ACC112 (cell line): ENCODE data around the gene CSNK2A3.
A peak's percentile ranks its signal among the peaks of the same experiment; 100 is the strongest.

Experiments used
- H2AFZ ChIP-seq: fragments of 200-600 bp; sonication (generic); one replicate; pipeline ENCODE4 v1.6.0; 2017; ENCODE audit warnings: antibody characterized with exemption, low read length; ENCODE audit not compliant: unreplicated experiment
- H3K27ac ChIP-seq: fragments of 200-600 bp; sonication (generic); 2 replicates; pipeline ENCODE4 v1.5.1; 2014; ENCODE audit warnings: low read depth, mild to moderate bottlenecking, antibody characterized with exemption, low read length, moderate library complexity
- H3K27me3 ChIP-seq: fragments of 200-600 bp; sonication (generic); 2 replicates; pipeline ENCODE4 v1.6.1; 2014; ENCODE audit warnings: mild to moderate bottlenecking, antibody characterized with exemption, low read length, moderate library complexity, mixed read lengths; ENCODE audit not compliant: insufficient read depth
- H3K36me3 ChIP-seq: fragments of 200-600 bp; sonication (generic); 2 replicates; pipeline ENCODE4 v1.6.1; 2016; ENCODE audit warnings: mild to moderate bottlenecking, antibody characterized with exemption, low read length, moderate library complexity, mixed read lengths; ENCODE audit not compliant: insufficient read depth
- H3K4me1 ChIP-seq: fragments of 200-600 bp; sonication (generic); one replicate; pipeline ENCODE4 v1.6.1; 2016; ENCODE audit warnings: low read length, mixed read lengths; ENCODE audit not compliant: insufficient read depth, unreplicated experiment, control insufficient read depth
- H3K4me3 ChIP-seq: fragments of 200-600 bp; sonication (generic); 2 replicates; pipeline ENCODE4 v1.5.1; 2014; ENCODE audit warnings: mild to moderate bottlenecking, low read depth, low read length
- H3K79me2 ChIP-seq: fragments of 200-600 bp; sonication (generic); one replicate; pipeline ENCODE4 v1.6.0; 2016; ENCODE audit warnings: low read length; ENCODE audit not compliant: control insufficient read depth, unreplicated experiment, insufficient read depth

CSNK2A3 gene

DNA sequence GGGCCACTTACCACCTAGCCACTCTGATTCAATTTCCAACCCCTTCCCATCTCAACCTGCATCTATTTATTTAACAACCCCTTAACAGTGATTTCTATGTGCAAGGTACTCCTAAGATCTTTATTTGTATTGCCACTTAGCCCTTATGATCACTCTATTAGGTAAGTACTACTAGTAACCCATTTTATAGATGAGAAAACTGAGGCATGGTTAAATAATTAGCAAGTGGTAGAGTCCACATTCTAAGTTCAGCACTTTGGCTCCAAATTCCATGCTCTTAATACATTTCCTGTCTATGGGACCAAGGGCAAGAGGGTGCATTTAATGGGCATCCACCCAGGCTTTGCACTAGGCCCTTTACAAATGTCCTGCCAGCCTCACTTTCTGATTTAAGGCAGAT lies 38.1 kb upstream of the CSNK2A3 start:
- H3K27me3 ChIP-seq = no peaks in the 10 kb centered on the region
- H3K27ac ChIP-seq = peak overlapping the region; percentile 85

GRCh38 chr11:11390068-11390771 lies 37.2 kb upstream of the CSNK2A3 start:
- no peak overlapping the region for H3K27ac ChIP-seq
- H3K79me2 ChIP-seq = no peaks in the 10 kb centered on the region
- H3K36me3 ChIP-seq = no peaks in the 10 kb centered on the region
- H2AFZ ChIP-seq = no peak overlapping the region
- H3K4me3 ChIP-seq = no peak overlapping the region
- H3K4me1 ChIP-seq = peaks cover 12% of the 10 kb centered on the region
- H3K27me3 ChIP-seq = no peaks in the 10 kb centered on the region

More for the DNA sequence above, 38.1 kb upstream of the CSNK2A3 start:
- Histone ChIP-seq H3K36me3 (no peaks in the 10 kb centered on the region), H3K4me1 (peaks cover 19% of the 10 kb centered on the region), H2AFZ (peak overlapping the region; percentile 64), H3K4me3 (no peak overlapping the region), H3K79me2 (no peaks in the 10 kb centered on the region)

DNA sequence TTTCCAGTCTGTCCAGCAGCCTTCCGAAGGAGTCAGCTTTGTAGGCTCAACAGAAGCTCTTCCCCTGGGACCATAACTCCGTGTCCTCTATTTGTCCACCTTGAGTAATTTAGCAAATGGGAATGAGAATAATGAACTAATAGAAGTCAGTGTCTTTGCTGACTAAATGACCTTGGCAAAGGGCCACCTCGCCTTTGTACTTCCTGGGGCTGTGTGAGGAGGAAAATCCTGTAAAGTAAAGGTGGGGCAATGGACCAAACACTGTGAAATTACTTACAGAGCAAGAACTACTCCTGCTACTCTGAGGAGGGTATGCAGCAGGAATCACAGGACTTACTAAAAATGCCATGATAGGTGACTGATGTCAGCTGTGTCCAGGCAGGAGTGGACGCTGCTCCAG lies 36.2 kb upstream of the CSNK2A3 start:
- Histone ChIP-seq H2AFZ (no peak overlapping the region), H3K4me3 (no peak overlapping the region), H3K27me3 (no peaks in the 10 kb centered on the region), H3K36me3 (no peaks in the 10 kb centered on the region), H3K27ac (no peak overlapping the region), H3K79me2 (no peaks in the 10 kb centered on the region), H3K4me1 (peaks cover 12% of the 10 kb centered on the region)

DNA sequence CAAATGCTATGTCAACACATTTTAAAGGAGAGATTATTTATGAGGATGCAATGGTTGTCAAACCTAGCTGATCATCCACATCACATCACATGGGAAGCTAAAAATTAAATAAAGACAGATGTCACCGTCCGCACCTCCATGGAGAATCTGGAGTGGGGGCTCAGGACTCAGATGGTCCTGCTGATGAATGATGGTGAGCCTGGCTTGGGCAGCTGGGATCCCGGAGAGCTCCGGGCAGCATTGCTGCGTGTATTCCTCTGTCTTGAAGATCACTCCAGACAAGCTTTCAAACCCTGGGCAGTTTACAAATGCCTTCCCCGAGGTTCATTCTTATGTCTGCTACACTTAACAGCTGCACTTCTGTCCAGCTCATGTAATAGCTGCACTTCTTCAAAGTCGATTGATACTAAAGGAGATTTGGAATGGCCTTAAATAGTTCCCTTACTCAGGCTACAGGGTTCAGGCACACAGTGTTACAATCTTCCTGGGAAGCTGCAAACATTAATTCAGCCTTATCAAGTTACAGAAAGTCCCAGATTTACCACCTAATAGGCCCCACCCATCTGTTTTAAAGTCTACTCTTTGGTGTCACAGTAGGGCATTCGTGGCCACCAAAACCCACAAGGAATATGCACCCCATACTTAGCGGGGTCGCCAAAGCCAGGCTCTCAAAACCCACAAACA lies 34.7 kb upstream of the CSNK2A3 start:
- H2AFZ ChIP-seq = no peak overlapping the region
- no peaks in the 10 kb centered on the region for H3K27me3 ChIP-seq
- H3K4me1 ChIP-seq = peaks cover 12% of the 10 kb centered on the region
- H3K4me3 ChIP-seq = no peak overlapping the region
- H3K27ac ChIP-seq = no peak overlapping the region
- H3K79me2 ChIP-seq = no peaks in the 10 kb centered on the region
- H3K36me3 ChIP-seq = no peaks in the 10 kb centered on the region

- Histone ChIP-seq H3K36me3 (no peaks in the 10 kb centered on the region), H3K79me2 (no peaks in the 10 kb centered on the region), H3K4me3 (no peak overlapping the region), H3K27me3 (no peaks in the 10 kb centered on the region), H3K4me1 (peaks cover 10% of the 10 kb centered on the region), H3K27ac (no peak overlapping the region), H2AFZ (no peak overlapping the region)
These were observed 34.2 kb upstream of the CSNK2A3 start for GRCh38 chr11:11387207-11387606.

DNA sequence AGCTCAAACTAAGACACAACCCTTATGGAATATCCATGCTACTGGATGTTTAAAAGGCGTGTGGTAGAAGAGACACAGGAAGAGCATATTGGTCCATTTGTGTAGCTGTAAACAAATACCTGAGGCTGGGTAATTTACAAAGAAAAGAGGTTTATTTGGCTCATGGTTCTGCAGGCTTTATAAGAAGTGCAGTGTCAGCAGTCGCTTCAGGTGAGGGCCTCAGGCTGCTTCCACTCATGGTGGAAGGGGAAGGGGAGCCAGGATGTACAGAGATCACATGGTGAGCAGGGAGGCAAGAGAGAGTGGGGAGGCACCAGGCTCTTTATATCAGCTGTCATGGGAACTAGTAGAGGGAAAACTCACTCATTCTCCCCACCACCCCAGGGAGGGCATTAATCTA lies 31.8 kb upstream of the CSNK2A3 start:
- H2AFZ ChIP-seq = no peak overlapping the region

DNA sequence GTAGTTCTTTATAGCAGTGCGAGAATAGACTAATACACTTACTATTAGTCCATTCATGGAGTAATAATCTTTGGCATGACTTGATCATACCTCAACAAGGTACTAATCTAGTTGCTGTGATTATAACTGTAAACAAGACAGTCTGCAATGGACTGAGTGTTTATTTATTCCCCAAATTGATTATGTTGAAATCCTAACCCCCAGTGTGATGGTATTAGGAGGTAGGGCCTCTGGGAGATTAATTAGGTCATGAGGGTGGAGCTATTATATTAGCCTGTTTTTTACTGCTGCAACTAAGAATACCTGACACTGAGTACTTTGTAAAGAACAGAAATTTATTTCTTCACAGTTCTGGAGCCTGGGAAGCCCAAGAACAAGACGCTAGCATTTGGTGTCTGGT lies 30.9 kb upstream of the CSNK2A3 start:
- no peak overlapping the region for H2AFZ ChIP-seq
- no peaks in the 10 kb centered on the region for H3K36me3 ChIP-seq
- H3K4me3 ChIP-seq = no peak overlapping the region

More for the DNA sequence above, 31.8 kb upstream of the CSNK2A3 start:
- no peak overlapping the region for H3K4me3 ChIP-seq
- H3K79me2 ChIP-seq = no peaks in the 10 kb centered on the region
- no peaks in the 10 kb centered on the region for H3K4me1 ChIP-seq
- H3K27ac ChIP-seq = no peak overlapping the region
- no peaks in the 10 kb centered on the region for H3K27me3 ChIP-seq
- no peaks in the 10 kb centered on the region for H3K36me3 ChIP-seq

GRCh38 chr11:11382858-11383532 lies 29.9 kb upstream of the CSNK2A3 start:
- H3K4me1 ChIP-seq = no peaks in the 10 kb centered on the region
- no peak overlapping the region for H2AFZ ChIP-seq
- no peak overlapping the region for H3K4me3 ChIP-seq
- no peaks in the 10 kb centered on the region for H3K79me2 ChIP-seq
- H3K27ac ChIP-seq = no peak overlapping the region
- no peaks in the 10 kb centered on the region for H3K27me3 ChIP-seq
- no peaks in the 10 kb centered on the region for H3K36me3 ChIP-seq

More for the DNA sequence above, 30.9 kb upstream of the CSNK2A3 start:
- Histone ChIP-seq H3K27ac (no peak overlapping the region), H3K79me2 (no peaks in the 10 kb centered on the region), H3K27me3 (no peaks in the 10 kb centered on the region), H3K4me1 (no peaks in the 10 kb centered on the region)

GRCh38 chr11:11381471-11382105 lies 28.5 kb upstream of the CSNK2A3 start:
- Histone ChIP-seq H3K4me1 (no peaks in the 10 kb centered on the region), H2AFZ (no peak overlapping the region), H3K27ac (no peak overlapping the region), H3K27me3 (no peaks in the 10 kb centered on the region), H3K4me3 (no peak overlapping the region), H3K36me3 (no peaks in the 10 kb centered on the region), H3K79me2 (no peaks in the 10 kb centered on the region)

- no peak overlapping the region for H2AFZ ChIP-seq
- no peak overlapping the region for H3K4me3 ChIP-seq
- H3K27ac ChIP-seq = no peak overlapping the region
- H3K4me1 ChIP-seq = no peaks in the 10 kb centered on the region
- no peaks in the 10 kb centered on the region for H3K27me3 ChIP-seq
- no peaks in the 10 kb centered on the region for H3K36me3 ChIP-seq
- no peaks in the 10 kb centered on the region for H3K79me2 ChIP-seq
These were observed 27.8 kb upstream of the CSNK2A3 start for GRCh38 chr11:11380883-11381282.
